HepG2 (cell line): ENCODE measurements around the gene ATG5. TPM values are rescaled to one million over a fixed set of nuclear protein-coding genes. Genes with fewer than 3 reads are reported as not detected.

Source experiments
- ATAC-seq: fragments of 200-7000 bp; cut with Tn5 transposase; 3 replicates; pipeline ENCODE4 v1.9.1; 2020; ENCODE audit warnings: mild to moderate bottlenecking, moderate library complexity
- BruUV-seq: library from RNA; stranded (reverse); fragments of 400-500 nt; replicated peaks from 2 replicates; lab custom pipeline; 2021; lab: Mats Ljungman, UMichigan
- CTCF ChIA-PET: fragments of 300-600 bp; formaldehyde crosslinking; extraction: SDS; loops from one replicate; lab custom pipeline; 2021; ENCODE audit warnings: low total read pairs, inconsistent platforms, low intra/inter-chr PET ratio; lab: Yijun Ruan, JAX
- POLR2A ChIA-PET: fragments of 350-600 bp; sonication (Branson Sonifier 250); formaldehyde crosslinking; loops from one replicate; lab custom pipeline; 2020; ENCODE audit warnings: antibody characterized with exemption, inconsistent platforms; lab: Yijun Ruan, JAX
- DNase-seq: peaks from one replicate; pipeline ENCODE4 v3.0.0-alpha.2; 2015; ENCODE audit warnings: low spot score
- FAIRE-seq: peaks from 3 replicates; lab custom pipeline; 2011; peaks lifted over from hg19 to GRCh38; lab: Jason Lieb, UNC
- H2AFZ ChIP-seq: one replicate; pipeline ENCODE4 v1.6.1; 2011; ENCODE audit warnings: low read length, inconsistent platforms
- H3K27ac ChIP-seq: fragments of 300-600 bp; 3 replicates; pipeline ENCODE4 v1.8.0; 2011; ENCODE audit warnings: mixed run types, mild to moderate bottlenecking, mixed read lengths, low read length, inconsistent platforms; ENCODE audit not compliant: insufficient read depth; ENCODE audit errors: extremely low read length
- H3K27me3 ChIP-seq, 2 experiments: fragments of 200-600 bp in 1 of 2; 2 replicates in 1 of 2; 3 replicates in 1 of 2; pipeline versions ENCODE4 v1.6.0 to v1.8.0; 2011; ENCODE audit warnings: low read length in 2 of 2, mild to moderate bottlenecking in 2 of 2, moderate library complexity in 2 of 2, inconsistent platforms in 1 of 2; ENCODE audit not compliant: insufficient read depth in 2 of 2, control insufficient read depth in 1 of 2
- H3K36me3 ChIP-seq, 2 experiments: fragments of 200-600 bp in 1 of 2; replicated peaks in 1 of 2; 2 replicates in 1 of 2; 3 replicates in 1 of 2; pipeline versions ENCODE4 v1.5.1 to v1.8.0; 2011; ENCODE audit warnings: low read length in 2 of 2, inconsistent platforms in 1 of 2; ENCODE audit not compliant: insufficient read depth in 2 of 2, control insufficient read depth in 1 of 2
- H3K4me1 ChIP-seq: 2 replicates; pipeline ENCODE4 v1.5.1; 2012; ENCODE audit warnings: low read length, inconsistent platforms; ENCODE audit not compliant: insufficient read depth
- H3K4me2 ChIP-seq: 2 replicates; pipeline ENCODE4 v1.6.0; 2011; ENCODE audit warnings: low read depth, low read length, inconsistent platforms
- H3K4me3 ChIP-seq, 3 experiments: fragments of 200-600 bp in 1 of 3; sonication (generic), shearing (Covaris generic) in 1 of 3; replicated peaks in 1 of 3; 2 replicates each; pipeline ENCODE4 v1.5.1; 2011 to 2016; ENCODE audit warnings: low read length in 3 of 3, inconsistent platforms in 2 of 3, low read depth in 2 of 3, mild to moderate bottlenecking in 2 of 3, control low read depth in 1 of 3, mixed read lengths in 1 of 3; ENCODE audit not compliant: insufficient read depth in 1 of 3
- H3K79me2 ChIP-seq: one replicate; pipeline ENCODE4 v1.6.1; 2011; ENCODE audit warnings: low read length, inconsistent platforms; ENCODE audit not compliant: insufficient read depth
- H3K9ac ChIP-seq: 2 replicates; pipeline ENCODE4 v1.6.0; 2011; ENCODE audit warnings: mild to moderate bottlenecking, low read depth, low read length, inconsistent platforms; ENCODE audit not compliant: insufficient read depth
- H3K9me3 ChIP-seq: 2 replicates; pipeline ENCODE4 v1.5.1; 2012; ENCODE audit warnings: mild to moderate bottlenecking, low read length
- H4K20me1 ChIP-seq: 2 replicates; pipeline ENCODE4 v1.6.0; 2011; ENCODE audit warnings: inconsistent platforms, mild to moderate bottlenecking, low read length, moderate library complexity; ENCODE audit not compliant: insufficient read depth
- DR1 ChIP-seq: sonication (generic); formaldehyde crosslinking; IDR thresholded peaks from 2 replicates; pipeline ENCODE4 v1.8.0; 2021; ENCODE audit warnings: mild to moderate bottlenecking, missing genetic modification reagents, inconsistent platforms
- ZKSCAN1 ChIP-seq: fragments of 150-350 bp; IDR thresholded peaks from 2 replicates; pipeline ENCODE4 v1.6.1; 2014; ENCODE audit warnings: low read length
- ZNF326 ChIP-seq: sonication (generic); formaldehyde crosslinking; IDR thresholded peaks from 2 replicates; pipeline ENCODE4 v1.4.0; 2020; ENCODE audit warnings: missing genetic modification reagents, borderline replicate concordance
- ZNF556 ChIP-seq: sonication (generic); formaldehyde crosslinking; IDR thresholded peaks from 2 replicates; pipeline ENCODE4 v1.4.0; 2020; ENCODE audit warnings: mild to moderate bottlenecking, missing genetic modification reagents, borderline replicate concordance
- ZNF567 ChIP-seq: sonication (generic); formaldehyde crosslinking; IDR thresholded peaks from 2 replicates; pipeline ENCODE4 v1.8.1; 2023; ENCODE audit warnings: mild to moderate bottlenecking, missing genetic modification reagents, borderline replicate concordance
- WGBS: methylation state at CpG from one replicate; pipeline ENCODE4 v1.1.6; 2017; ENCODE audit warnings: low lambda C conversion rate; 5-methylcytosine and 5-hydroxymethylcytosine counted together
- in situ Hi-C: cut with HindIII; loops from 2 replicates; pipeline ENCODE4 v1.10.0; 2017; ENCODE audit warnings: low pct_unique_long_range_greater_than_20kb; ENCODE audit not compliant: extremely low pct_ligation_motif_present
- intact Hi-C: fragments of 100-400 bp; cut with micrococcal nuclease; formaldehyde crosslinking; loops from one replicate; pipeline ENCODE4 v1.10.0; 2022; ENCODE audit not compliant: unreplicated experiment
- polyA plus RNA-seq, 8 experiments: library from polyadenylated mRNA; depleted of rRNA in 3 of 8; stranded (reverse) in 7 of 8; unstranded in 1 of 8; fragments of >200 nt; fragmentation: Illumina TruSeq in 4 of 8; extraction: Trizol in 4 of 8; gene quantifications; 2 replicates each; pipeline versions ENCODE4 v1.2.1 to v1.2.3, GENCODE V29; 2011 to 2016; ENCODE audit warnings: low read depth in 4 of 8, missing spikeins in 1 of 8, mixed read lengths in 1 of 8; ENCODE audit not compliant: insufficient read depth in 1 of 8
- total RNA-seq, 5 experiments: library from RNA; depleted of rRNA; stranded (reverse); fragments of >200 nt; fragmentation: Illumina TruSeq; extraction: Trizol; gene quantifications; 2 replicates each; pipeline ENCODE4 v1.2.3, GENCODE V29; 2016; ENCODE audit warnings: low read depth in 1 of 5
- TF ChIP-seq, protein P1 (sequence below): sonication (generic); formaldehyde crosslinking; IDR thresholded peaks from one replicate; pipeline ENCODE4 v1.5.1; 2020; ENCODE audit warnings: mild to moderate bottlenecking, missing genetic modification reagents; ENCODE audit errors: not compliant biosample characterization

ATG5 gene
- total and polyA plus RNA-seq, 2 of the 13 experiments (the other 11 are each of a cell fraction or from before 2014, with no cell fraction given), result 21.3 to 48.0 TPM

DNA sequence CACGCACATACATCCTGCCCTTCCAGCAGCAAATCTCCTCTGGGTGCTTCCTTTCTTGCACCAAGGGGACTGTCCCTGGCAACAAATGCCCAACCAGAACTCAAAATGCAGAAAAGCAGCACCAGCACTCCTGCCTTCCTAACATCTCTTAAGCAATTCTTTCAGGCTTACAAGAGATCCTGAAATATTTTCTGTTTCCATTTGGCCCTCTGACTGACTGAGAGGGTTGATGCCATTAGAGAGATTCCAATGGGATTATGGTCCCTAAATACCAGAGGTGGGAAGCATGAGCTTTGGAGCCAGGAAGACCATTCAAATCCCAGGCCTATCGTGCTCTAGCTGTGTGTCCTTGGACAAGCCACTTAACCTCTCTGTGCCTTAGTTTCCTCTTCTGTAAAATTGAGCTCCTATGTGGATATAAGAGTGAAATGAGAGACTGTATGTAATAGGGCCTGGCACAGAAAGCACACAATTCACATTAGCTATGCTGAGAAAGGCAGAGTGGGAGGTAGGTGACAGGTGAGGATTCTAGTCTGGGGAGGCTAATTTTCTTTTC is 182.6 kb downstream of the ATG5 start:
- TF ChIP-seq ZNF556, result no peak
- TF ChIP-seq ZKSCAN1, result no peak
- TF ChIP-seq, protein P1, sequence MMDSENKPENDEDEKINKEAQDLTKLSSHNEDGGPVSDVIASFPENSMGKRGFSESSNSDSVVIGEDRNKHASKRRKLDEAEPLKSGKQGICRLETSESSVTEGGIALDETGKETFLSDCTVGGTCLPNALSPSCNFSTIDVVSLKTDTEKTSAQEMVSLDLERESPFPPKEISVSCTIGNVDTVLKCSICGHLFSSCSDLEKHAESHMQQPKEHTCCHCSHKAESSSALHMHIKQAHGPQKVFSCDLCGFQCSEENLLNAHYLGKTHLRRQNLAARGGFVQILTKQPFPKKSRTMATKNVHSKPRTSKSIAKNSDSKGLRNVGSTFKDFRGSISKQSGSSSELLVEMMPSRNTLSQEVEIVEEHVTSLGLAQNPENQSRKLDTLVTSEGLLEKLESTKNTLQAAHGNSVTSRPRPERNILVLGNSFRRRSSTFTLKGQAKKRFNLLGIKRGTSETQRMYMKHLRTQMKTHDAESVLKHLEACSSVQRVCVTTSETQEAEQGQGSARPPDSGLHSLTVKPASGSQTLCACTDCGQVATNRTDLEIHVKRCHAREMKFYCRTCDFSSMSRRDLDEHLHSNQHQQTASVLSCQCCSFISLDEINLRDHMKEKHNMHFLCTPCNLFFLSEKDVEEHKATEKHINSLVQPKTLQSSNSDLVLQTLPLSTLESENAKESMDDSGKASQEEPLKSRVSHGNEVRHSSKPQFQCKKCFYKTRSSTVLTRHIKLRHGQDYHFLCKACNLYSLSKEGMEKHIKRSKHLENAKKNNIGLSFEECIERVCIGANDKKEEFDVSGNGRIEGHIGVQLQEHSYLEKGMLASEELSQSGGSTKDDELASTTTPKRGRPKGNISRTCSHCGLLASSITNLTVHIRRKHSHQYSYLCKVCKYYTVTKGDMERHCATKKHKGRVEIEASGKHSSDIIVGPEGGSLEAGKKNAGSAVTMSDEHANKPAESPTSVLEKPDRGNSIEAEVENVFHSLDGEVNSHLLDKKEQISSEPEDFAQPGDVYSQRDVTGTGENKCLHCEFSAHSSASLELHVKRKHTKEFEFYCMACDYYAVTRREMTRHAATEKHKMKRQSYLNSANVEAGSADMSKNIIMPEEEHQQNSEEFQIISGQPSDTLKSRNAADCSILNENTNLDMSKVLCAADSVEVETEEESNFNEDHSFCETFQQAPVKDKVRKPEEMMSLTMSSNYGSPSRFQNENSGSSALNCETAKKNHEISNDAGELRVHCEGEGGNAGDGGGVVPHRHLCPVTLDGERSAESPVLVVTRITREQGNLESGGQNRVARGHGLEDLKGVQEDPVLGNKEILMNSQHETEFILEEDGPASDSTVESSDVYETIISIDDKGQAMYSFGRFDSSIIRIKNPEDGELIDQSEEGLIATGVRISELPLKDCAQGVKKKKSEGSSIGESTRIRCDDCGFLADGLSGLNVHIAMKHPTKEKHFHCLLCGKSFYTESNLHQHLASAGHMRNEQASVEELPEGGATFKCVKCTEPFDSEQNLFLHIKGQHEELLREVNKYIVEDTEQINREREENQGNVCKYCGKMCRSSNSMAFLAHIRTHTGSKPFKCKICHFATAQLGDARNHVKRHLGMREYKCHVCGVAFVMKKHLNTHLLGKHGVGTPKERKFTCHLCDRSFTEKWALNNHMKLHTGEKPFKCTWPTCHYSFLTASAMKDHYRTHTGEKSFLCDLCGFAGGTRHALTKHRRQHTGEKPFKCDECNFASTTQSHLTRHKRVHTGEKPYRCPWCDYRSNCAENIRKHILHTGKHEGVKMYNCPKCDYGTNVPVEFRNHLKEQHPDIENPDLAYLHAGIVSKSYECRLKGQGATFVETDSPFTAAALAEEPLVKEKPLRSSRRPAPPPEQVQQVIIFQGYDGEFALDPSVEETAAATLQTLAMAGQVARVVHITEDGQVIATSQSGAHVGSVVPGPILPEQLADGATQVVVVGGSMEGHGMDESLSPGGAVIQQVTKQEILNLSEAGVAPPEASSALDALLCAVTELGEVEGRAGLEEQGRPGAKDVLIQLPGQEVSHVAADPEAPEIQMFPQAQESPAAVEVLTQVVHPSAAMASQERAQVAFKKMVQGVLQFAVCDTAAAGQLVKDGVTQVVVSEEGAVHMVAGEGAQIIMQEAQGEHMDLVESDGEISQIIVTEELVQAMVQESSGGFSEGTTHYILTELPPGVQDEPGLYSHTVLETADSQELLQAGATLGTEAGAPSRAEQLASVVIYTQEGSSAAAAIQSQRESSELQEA (CRISPR knock-in tag), result no peak
- no peak for TF ChIP-seq ZNF326 (CRISPR knock-in tag)
- TF ChIP-seq DR1, result no peak
- TF ChIP-seq ZNF567, result no peak
- TF ChIP-seq, all 625 proteins: peak for 0
- Histone ChIP-seq H3K4me3 (no peak overlapping the region), H3K27me3 (peaks cover 2 to 27% of the 10 kb centered on the region in 2 experiments; a peak in 3 of 5 replicates), H3K9ac (no peak overlapping the region), H3K36me3 (no peaks in the 10 kb centered on the region), H3K9me3 (no peaks in the 10 kb centered on the region), H3K4me1 (no peaks in the 10 kb centered on the region), H4K20me1 (no peaks in the 10 kb centered on the region), H3K27ac (no peak overlapping the region), H2AFZ (no peak overlapping the region), H3K79me2 (no peaks in the 10 kb centered on the region), H3K4me2 (no peak overlapping the region)
- intact Hi-C loops, result no loop called here
- DNase-seq (no peak), FAIRE-seq (no peak), ATAC-seq (no peak)
- POLR2A ChIA-PET, result no interaction called here
- BruUV-seq, result no TSS peak
- in situ Hi-C loops, result no loop called here
- CTCF ChIA-PET, result no interaction called here
- 7% methylated on average over 2 of the region's 2 CpGs for WGBS
